ENCODE measurements around the gene ELANE. TPM values are rescaled to one million over a fixed set of nuclear protein-coding genes. Genes with fewer than 3 reads are reported as not detected.

ELANE gene
- 0.09 TPM in 1 of 5 replicates, not detected in the others for total RNA-seq (2022; extraction: Qiagen RNA extraction; ENCODE audit: low read depth)

GRCh38 chr19:852136-853013, at the start of gene ELANE:
ELANE (plus strand) TSS chr19:852303; CDS start chr19:852329, 26 bp downstream.

GRCh38 chr19:821825-822503, 30.1 kb upstream of the ELANE start, which contains the start of gene PLPPR3:
PLPPR3 (minus strand) TSS chr19:821955; CDS start chr19:821559, 396 bp downstream.

GRCh38 chr19:827710-828321, 24.3 kb upstream of the ELANE start, which contains the start of gene AZU1:
AZU1 (plus strand) TSS chr19:827837; CDS start chr19:827847, 10 bp downstream.

GRCh38 chr19:840519-841206, 11.4 kb upstream of the ELANE start, which contains the start of gene PRTN3:
PRTN3 (plus strand) TSS chr19:840999; CDS start chr19:841009, 10 bp downstream.

GRCh38 chr19:858868-859843, 7.1 kb downstream of the ELANE start, which contains the start of gene CFD:
CFD (plus strand) TSS chr19:859664; CDS start chr19:859690, 26 bp downstream.

GRCh38 chr19:892894-893689, 41.0 kb downstream of the ELANE start, which contains the start of the genes MED16 and RNU6-9:
MED16 (minus strand) TSS chr19:893187; CDS start chr19:891131, 2,056 bp downstream.
RNU6-9 (plus strand) TSS chr19:893484.

Other genes starting within 250 kb of the ELANE start
- 74.8 to 121 TPM (median 94.7 TPM) in 5 replicates for gene POLRMT, start 218.8 kb upstream of the ELANE start, total RNA-seq (2022; extraction: Qiagen RNA extraction; ENCODE audit: low read depth)
- gene FGF22, start 212.4 kb upstream of the ELANE start, total RNA-seq (2022; extraction: Qiagen RNA extraction; ENCODE audit: low read depth): 0.24 to 0.95 TPM (median 0.67 TPM) in 5 replicates
- gene RNF126, start 189.1 kb upstream of the ELANE start, total RNA-seq (2022; extraction: Qiagen RNA extraction; ENCODE audit: low read depth): 56.8 to 77.8 TPM (median 70.4 TPM) in 5 replicates
- 122 to 180 TPM (median 158 TPM) in 5 replicates for gene FSTL3, start 175.9 kb upstream of the ELANE start, total RNA-seq (2022; extraction: Qiagen RNA extraction; ENCODE audit: low read depth)
- 0.16 to 0.19 TPM in 2 of 5 replicates, not detected in the others for gene PRSS57, start 156.9 kb upstream of the ELANE start, total RNA-seq (2022; extraction: Qiagen RNA extraction; ENCODE audit: low read depth)
- 11.8 to 18.1 TPM (median 13.4 TPM) in 5 replicates for gene PALM, start 143.4 kb upstream of the ELANE start, total RNA-seq (2022; extraction: Qiagen RNA extraction; ENCODE audit: low read depth)
- gene MISP, start 101.2 kb upstream of the ELANE start, total RNA-seq (2022; extraction: Qiagen RNA extraction; ENCODE audit: low read depth): 71.8 to 97.6 TPM (median 91.6 TPM) in 5 replicates
- gene PTBP1, start 54.9 kb upstream of the ELANE start, total RNA-seq (2022; extraction: Qiagen RNA extraction; ENCODE audit: low read depth): 218 to 248 TPM (median 225 TPM) in 5 replicates
- gene PLPPR3, start 30.3 kb upstream of the ELANE start, total RNA-seq (2022; extraction: Qiagen RNA extraction; ENCODE audit: low read depth): 2.8 to 5.5 TPM (median 4.3 TPM) in 5 replicates
- 0.14 to 0.53 TPM (median 0.28 TPM) in 4 of 5 replicates, not detected in the other for gene AZU1, start 24.5 kb upstream of the ELANE start, total RNA-seq (2022; extraction: Qiagen RNA extraction; ENCODE audit: low read depth)
- 0.26 to 0.50 TPM (median 0.34 TPM) in 4 of 5 replicates, not detected in the other for gene PRTN3, start 11.3 kb upstream of the ELANE start, total RNA-seq (2022; extraction: Qiagen RNA extraction; ENCODE audit: low read depth)
- gene CFD, start 7.4 kb downstream of the ELANE start, total RNA-seq (2022; extraction: Qiagen RNA extraction; ENCODE audit: low read depth): 9.2 to 23.6 TPM (median 21.2 TPM) in 5 replicates
- gene MED16, start 40.9 kb downstream of the ELANE start, total RNA-seq (2022; extraction: Qiagen RNA extraction; ENCODE audit: low read depth): 10.6 to 21.5 TPM (median 17.4 TPM) in 5 replicates
- not detected in 5 replicates for gene RNU6-9, start 41.2 kb downstream of the ELANE start, total RNA-seq (2022; extraction: Qiagen RNA extraction; ENCODE audit: low read depth)
- gene R3HDM4, start 60.9 kb downstream of the ELANE start, total RNA-seq (2022; extraction: Qiagen RNA extraction; ENCODE audit: low read depth): 26.2 to 43.3 TPM (median 39.5 TPM) in 5 replicates
- 0.23 to 0.88 TPM (median 0.29 TPM) in 5 replicates for gene KISS1R, start 65.0 kb downstream of the ELANE start, total RNA-seq (2022; extraction: Qiagen RNA extraction; ENCODE audit: low read depth)
- 4.0 to 5.9 TPM (median 5.5 TPM) in 5 replicates for gene ARID3A, start 73.7 kb downstream of the ELANE start, total RNA-seq (2022; extraction: Qiagen RNA extraction; ENCODE audit: low read depth)
- gene WDR18, start 132.0 kb downstream of the ELANE start, total RNA-seq (2022; extraction: Qiagen RNA extraction; ENCODE audit: low read depth): 44.5 to 73.6 TPM (median 71.9 TPM) in 5 replicates
- gene GRIN3B, start 148.1 kb downstream of the ELANE start, total RNA-seq (2022; extraction: Qiagen RNA extraction; ENCODE audit: low read depth): 1.5 to 3.3 TPM (median 2.7 TPM) in 5 replicates
- 64.2 to 118 TPM (median 113 TPM) in 5 replicates for gene TMEM259, start 168.8 kb downstream of the ELANE start, total RNA-seq (2022; extraction: Qiagen RNA extraction; ENCODE audit: low read depth)
- not detected in 5 replicates for gene RNU6-2, start 169.2 kb downstream of the ELANE start, total RNA-seq (2022; extraction: Qiagen RNA extraction; ENCODE audit: low read depth)
- 47.8 to 55.7 TPM (median 50.2 TPM) in 5 replicates for gene CNN2, start 174.3 kb downstream of the ELANE start, total RNA-seq (2022; extraction: Qiagen RNA extraction; ENCODE audit: low read depth)
- gene ABCA7, start 187.8 kb downstream of the ELANE start, total RNA-seq (2022; extraction: Qiagen RNA extraction; ENCODE audit: low read depth): 4.0 to 10.7 TPM (median 9.8 TPM) in 5 replicates
- 0.93 to 2.5 TPM (median 2.2 TPM) in 5 replicates for gene ARHGAP45, start 214.9 kb downstream of the ELANE start, total RNA-seq (2022; extraction: Qiagen RNA extraction; ENCODE audit: low read depth)
- gene POLR2E, start 243.1 kb downstream of the ELANE start, total RNA-seq (2022; extraction: Qiagen RNA extraction; ENCODE audit: low read depth): 201 to 251 TPM (median 240 TPM) in 5 replicates

All from A549 treated with RU486 at 1 μM for 4 hours (cell line).